ENCODE data around the gene DUSP16.

Gene DUSP16

DNA sequence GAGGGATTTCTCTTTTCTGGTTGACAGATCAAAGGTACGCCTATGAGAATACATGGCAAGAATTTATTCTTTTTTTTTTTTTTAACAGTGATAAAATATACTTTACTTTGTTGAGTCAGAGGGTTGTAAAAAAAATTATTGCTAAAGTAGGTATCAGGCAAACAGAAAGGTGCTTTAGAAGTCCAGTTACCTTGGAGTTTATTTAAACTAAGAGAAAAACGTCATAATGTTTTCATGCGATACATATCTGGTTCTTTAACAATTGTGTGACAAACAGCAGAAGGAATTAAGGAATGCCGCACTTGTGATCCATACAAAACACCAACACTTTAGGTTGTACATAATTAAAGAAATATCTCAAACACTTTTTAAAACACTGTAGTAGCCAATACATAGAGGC lies 111.6 kb downstream of the DUSP16 start:
- DNase-seq (ENCODE audit: insufficient read length) (no peak), FAIRE-seq (no peak)
- no peak for TF ChIP-seq POLR2A (IDR thresholded peaks at IDR 0.05; ENCODE audit: low read depth, low read length)
- TF ChIP-seq TAF1 (IDR thresholded peaks at IDR 0.05; ENCODE audit: borderline replicate concordance, low read depth, low read length) = no peak
- TF ChIP-seq POLR2AphosphoS5 (IDR thresholded peaks at IDR 0.05; ENCODE audit: low read depth, low read length) = no peak

DNA sequence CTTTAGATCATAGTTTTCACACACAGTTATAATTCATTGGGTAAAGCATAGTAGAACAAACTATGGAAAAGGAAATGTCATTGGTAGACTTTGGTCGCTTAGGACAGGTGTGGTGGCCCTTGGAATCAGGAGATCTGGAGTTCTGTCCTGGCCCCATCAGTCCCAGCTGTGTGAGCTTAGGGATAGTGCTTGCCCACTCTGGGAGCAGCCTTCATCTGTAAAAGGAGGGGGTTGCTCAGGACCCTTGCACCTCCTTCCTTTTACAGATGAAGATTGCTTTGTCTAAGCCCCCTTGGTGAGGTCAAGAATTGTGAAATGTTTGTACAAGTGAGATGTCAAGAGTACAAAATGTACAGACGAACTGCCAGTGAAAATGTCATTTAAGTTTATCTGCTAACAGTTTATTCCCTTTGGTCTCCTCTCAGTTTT lies 112.6 kb downstream of the DUSP16 start:
- no peak for DNase-seq (ENCODE audit: insufficient read length)
- TF ChIP-seq POLR2AphosphoS5 (IDR thresholded peaks at IDR 0.05; ENCODE audit: low read depth, low read length) = no peak
- TF ChIP-seq TAF1 (IDR thresholded peaks at IDR 0.05; ENCODE audit: borderline replicate concordance, low read depth, low read length) = no peak
- TF ChIP-seq POLR2A (IDR thresholded peaks at IDR 0.05; ENCODE audit: low read depth, low read length) = no peak
- FAIRE-seq = no peak

DNA sequence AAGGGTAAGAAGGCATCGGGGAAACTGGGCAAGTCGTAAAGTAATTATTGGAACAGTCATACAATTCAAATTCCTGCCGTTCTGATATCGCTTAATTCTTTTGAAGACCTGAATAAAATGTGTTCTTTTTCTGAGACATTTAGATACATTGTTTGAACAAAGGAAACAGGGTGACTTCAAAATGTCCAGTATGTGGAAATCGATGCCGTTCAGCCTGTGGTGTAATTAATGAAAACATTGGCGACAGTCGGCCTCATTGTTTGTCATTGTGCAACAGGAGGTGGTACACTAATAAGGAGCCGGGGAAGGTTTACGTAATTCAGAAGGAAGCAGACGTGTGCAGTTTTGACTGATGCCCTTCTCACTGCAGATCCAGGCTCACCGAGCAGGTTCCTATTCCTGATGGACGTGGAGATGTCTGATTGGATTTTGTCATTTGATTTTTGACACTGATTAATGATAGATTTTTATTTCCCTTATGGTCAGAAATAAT lies 113.1 kb downstream of the DUSP16 start:
- FAIRE-seq = no peak
- DNase-seq (ENCODE audit: insufficient read length) = no peak

DNA sequence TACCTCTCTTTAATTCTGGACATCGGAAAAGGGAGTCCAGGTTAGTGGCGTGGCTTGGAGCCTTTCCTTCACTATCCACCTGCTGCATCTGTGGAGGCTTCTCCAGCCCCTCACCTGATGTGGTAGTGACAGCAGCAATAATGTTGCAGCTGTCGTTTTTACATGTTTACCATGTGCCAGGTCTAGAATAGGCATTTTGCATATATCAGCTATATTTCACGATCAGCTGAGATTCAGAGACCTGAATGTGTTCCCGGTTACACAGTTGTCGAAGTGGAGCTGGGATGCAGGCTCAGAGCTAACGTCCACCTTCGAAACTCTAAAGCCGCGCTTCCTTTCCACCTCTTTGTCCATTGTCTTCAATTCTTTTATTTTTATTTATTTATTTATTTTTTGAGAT lies 114.8 kb downstream of the DUSP16 start:
- FAIRE-seq (no peak), DNase-seq (ENCODE audit: insufficient read length) (no peak)
- TF ChIP-seq POLR2A (IDR thresholded peaks at IDR 0.05; ENCODE audit: low read depth, low read length) (no peak), TAF1 (IDR thresholded peaks at IDR 0.05; ENCODE audit: borderline replicate concordance, low read depth, low read length) (no peak), POLR2AphosphoS5 (IDR thresholded peaks at IDR 0.05; ENCODE audit: low read depth, low read length) (no peak)

More for the DNA sequence above, 113.1 kb downstream of the DUSP16 start:
- no peak for TF ChIP-seq TAF1 (IDR thresholded peaks at IDR 0.05; ENCODE audit: borderline replicate concordance, low read depth, low read length)
- TF ChIP-seq POLR2AphosphoS5 (IDR thresholded peaks at IDR 0.05; ENCODE audit: low read depth, low read length) = no peak
- no peak for TF ChIP-seq POLR2A (IDR thresholded peaks at IDR 0.05; ENCODE audit: low read depth, low read length)

DNA sequence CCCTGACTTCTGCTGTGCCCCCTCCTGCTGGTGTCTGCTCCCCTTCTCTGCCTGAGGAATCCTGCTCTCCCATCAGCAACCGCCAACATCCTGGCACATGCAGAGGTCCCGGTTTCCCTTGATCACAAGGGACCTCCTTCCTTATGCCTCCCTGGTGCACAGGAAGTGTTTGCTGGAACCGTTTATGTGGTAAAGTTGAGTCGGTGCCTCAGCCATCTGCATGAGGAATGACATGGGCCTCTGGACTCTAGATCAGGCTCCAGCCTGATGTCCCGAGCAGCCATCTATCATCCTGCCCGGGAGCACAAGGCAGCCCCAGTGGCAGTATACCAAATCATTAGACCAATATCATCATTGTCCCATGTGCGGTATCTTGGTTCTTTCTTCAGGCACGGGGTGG lies 115.4 kb downstream of the DUSP16 start:
- no peak for FAIRE-seq
- DNase-seq (ENCODE audit: insufficient read length) = no peak
- no peak for TF ChIP-seq TAF1 (IDR thresholded peaks at IDR 0.05; ENCODE audit: borderline replicate concordance, low read depth, low read length)
- no peak for TF ChIP-seq POLR2AphosphoS5 (IDR thresholded peaks at IDR 0.05; ENCODE audit: low read depth, low read length)
- no peak for TF ChIP-seq POLR2A (IDR thresholded peaks at IDR 0.05; ENCODE audit: low read depth, low read length)

DNA sequence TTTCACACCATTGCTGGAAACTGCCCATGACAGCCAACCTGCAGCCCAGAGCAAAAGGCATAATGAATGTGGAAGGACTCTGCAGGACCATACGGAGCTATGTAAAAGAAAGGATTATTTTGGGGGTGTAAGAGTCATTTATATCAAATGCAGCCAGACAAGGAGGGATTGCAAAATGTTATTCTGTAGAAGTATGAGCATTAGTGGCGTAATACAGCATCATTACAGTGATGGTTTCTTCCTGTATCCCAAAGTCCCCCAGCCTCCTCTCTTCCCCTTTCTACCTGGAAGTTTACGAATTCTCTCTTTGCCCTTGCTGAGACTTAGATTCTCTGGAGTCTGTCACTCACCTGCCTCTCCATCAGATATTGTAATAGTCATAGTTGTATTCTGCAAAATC lies 115.9 kb downstream of the DUSP16 start:
- TF ChIP-seq TAF1 (IDR thresholded peaks at IDR 0.05; ENCODE audit: borderline replicate concordance, low read depth, low read length) (no peak), POLR2A (IDR thresholded peaks at IDR 0.05; ENCODE audit: low read depth, low read length) (no peak), POLR2AphosphoS5 (IDR thresholded peaks at IDR 0.05; ENCODE audit: low read depth, low read length) (no peak)
- no peak for DNase-seq (ENCODE audit: insufficient read length)
- FAIRE-seq = no peak

DNA sequence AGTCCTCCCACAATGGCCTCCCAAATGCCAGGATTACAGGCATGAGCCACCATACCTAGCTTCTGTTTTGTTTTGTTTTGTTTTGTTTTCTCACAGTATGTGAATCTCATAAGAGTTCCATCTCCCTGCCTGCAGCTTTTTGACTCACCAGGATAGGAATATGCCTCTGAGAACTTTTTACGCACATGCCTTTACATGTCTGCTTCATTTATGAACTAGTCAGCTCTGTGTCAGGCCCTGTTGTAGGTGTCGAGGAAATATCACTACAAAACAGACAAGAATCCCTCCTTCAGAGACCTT lies 116.8 kb downstream of the DUSP16 start:
- TF ChIP-seq POLR2A (IDR thresholded peaks at IDR 0.05; ENCODE audit: low read depth, low read length) (no peak), TAF1 (IDR thresholded peaks at IDR 0.05; ENCODE audit: borderline replicate concordance, low read depth, low read length) (no peak), POLR2AphosphoS5 (IDR thresholded peaks at IDR 0.05; ENCODE audit: low read depth, low read length) (no peak)
- FAIRE-seq (no peak), DNase-seq (ENCODE audit: insufficient read length) (no peak)

DNA sequence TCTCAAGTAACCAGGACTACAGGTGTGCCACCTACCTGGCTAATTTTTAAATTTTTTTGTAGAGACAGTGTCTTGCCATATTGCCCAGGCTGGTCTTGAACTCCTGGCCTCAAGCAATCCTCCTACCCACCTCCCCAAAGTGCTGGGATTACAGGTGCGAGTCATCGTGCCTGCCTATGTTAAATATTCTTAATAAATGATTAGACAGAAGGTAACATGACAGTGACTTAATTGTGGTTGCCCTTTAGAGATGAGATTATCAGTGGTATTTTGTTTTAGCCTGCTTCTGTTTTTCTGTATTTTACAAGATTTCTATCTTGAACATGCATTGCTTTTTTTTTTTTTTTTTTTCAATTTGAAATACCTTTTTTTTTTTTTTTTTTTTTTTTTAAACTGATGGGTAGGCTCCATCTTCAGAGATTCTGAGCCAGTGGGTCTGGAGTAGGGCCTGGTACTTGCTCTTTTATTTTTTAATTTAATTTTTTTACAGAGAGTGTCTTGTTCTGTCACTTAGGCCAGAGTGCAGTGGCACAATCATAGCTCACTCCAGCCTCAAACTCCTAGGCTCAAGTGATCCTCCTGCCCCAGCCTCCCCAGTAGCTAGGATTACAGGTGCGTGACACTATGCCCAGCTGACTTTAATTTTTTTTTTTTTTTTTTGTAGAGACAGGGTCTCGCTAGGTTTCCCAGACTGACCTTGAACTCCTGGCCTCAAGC lies 117.3 kb downstream of the DUSP16 start:
- TF ChIP-seq TAF1 (IDR thresholded peaks at IDR 0.05; ENCODE audit: borderline replicate concordance, low read depth, low read length) (no peak), POLR2AphosphoS5 (IDR thresholded peaks at IDR 0.05; ENCODE audit: low read depth, low read length) (no peak), POLR2A (IDR thresholded peaks at IDR 0.05; ENCODE audit: low read depth, low read length) (no peak)
- FAIRE-seq = no peak
- no peak for DNase-seq (ENCODE audit: insufficient read length)

DNA sequence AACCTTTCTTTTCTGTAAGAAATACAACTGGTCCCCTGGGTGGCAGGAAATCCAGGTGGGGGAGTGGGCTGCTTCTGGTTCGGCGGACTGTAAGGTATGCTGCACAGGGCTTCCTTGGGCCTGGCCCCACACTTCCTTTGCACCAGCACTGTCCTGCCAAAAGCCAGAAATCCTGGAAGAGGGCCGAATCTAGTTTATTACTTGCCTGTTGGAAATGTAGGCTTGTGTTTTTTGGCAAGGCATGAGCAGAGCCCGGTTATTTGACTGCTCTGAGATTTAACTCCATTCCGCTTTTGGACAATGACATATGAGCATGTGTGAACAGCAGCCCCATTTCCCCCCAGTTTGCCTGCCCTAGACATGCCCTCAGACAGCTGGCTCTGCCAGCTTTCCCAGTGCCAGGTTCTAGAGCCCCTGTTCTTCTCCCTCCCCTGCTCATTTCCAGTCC lies 119.2 kb downstream of the DUSP16 start:
- DNase-seq (ENCODE audit: insufficient read length) = no peak
- TF ChIP-seq POLR2AphosphoS5 (IDR thresholded peaks at IDR 0.05; ENCODE audit: low read depth, low read length) (no peak), POLR2A (IDR thresholded peaks at IDR 0.05; ENCODE audit: low read depth, low read length) (no peak), TAF1 (IDR thresholded peaks at IDR 0.05; ENCODE audit: borderline replicate concordance, low read depth, low read length) (no peak)
- no peak for FAIRE-seq

DNA sequence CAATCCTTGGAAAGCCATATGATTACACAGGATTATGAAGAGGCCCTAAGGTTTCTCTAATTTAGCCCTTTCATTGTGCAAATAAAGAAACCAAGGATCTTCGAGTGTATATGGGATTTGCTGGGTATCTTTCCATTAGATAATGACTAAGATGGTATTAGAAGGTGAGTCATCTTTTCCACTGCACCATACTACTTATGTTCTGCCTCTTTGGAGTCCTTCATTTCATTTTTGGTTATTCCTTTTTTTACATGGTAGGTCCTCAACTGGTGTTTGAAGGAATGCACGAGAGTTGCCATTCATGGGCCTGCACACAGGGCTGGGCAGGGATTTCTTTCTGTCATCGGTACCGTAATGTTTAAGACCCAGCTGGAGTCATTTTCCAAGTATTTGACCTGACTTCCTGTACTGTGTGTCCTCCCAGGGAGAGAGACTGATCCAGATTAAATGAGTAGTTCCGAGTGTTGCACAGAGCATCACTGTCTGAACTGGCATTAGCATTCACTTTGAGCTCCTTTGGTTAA lies 120.1 kb downstream of the DUSP16 start:
- FAIRE-seq (no peak), DNase-seq (ENCODE audit: insufficient read length) (no peak)

DNA sequence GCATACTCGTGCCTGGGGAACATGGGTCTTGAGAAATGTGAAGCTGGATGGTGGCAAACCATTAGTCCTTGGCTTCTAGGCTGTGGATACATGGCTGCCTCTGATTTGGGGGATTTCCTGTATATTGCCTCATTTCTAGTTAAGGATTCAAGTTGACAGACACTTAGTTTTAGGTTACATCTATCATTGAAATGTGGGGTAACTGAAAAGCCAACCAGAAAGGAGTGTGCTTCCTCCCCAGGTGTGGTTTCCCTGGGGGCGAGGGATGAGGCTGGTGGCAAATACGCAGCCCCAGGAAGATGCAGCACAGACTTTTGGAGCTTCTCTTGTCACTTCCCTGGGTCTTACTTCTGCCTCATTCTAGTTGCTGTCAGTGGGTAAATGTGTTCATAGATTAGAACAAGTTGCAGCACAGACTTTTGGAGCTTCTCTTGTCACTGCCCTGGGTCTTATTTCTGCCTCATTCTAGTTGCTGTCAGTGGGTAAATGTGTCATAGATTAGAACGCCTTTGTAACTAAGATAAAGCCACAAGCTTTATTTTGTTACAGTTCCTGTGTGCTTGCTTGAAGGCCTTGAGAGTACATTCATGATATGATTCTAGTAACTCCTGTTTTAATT lies 120.7 kb downstream of the DUSP16 start:
- FAIRE-seq (no peak), DNase-seq (ENCODE audit: insufficient read length) (no peak)
- TF ChIP-seq POLR2A (IDR thresholded peaks at IDR 0.05; ENCODE audit: low read depth, low read length) = no peak
- no peak for TF ChIP-seq TAF1 (IDR thresholded peaks at IDR 0.05; ENCODE audit: borderline replicate concordance, low read depth, low read length)
- TF ChIP-seq POLR2AphosphoS5 (IDR thresholded peaks at IDR 0.05; ENCODE audit: low read depth, low read length) = no peak

More for the DNA sequence above, 120.1 kb downstream of the DUSP16 start:
- TF ChIP-seq POLR2AphosphoS5 (IDR thresholded peaks at IDR 0.05; ENCODE audit: low read depth, low read length) = no peak
- no peak for TF ChIP-seq TAF1 (IDR thresholded peaks at IDR 0.05; ENCODE audit: borderline replicate concordance, low read depth, low read length)
- no peak for TF ChIP-seq POLR2A (IDR thresholded peaks at IDR 0.05; ENCODE audit: low read depth, low read length)

DNA sequence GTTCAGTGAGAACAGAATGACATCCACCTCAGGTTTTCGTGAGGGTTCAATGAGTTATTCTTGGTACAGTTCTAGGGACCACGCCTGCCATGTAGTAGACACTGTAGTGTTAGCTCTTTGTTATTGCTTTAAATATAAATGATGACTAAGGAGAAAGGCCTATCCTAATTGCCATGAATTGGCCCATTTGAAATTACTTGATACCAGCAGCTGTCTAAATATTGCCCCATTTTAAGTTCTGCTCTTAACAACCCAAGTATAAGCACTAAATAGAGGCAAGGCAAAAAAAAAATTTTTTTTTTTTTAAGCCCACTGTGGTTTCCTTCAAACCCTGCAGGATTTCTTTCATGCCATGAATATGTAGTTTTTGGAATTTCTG lies 121.2 kb downstream of the DUSP16 start:
- FAIRE-seq = no peak
- TF ChIP-seq POLR2A (IDR thresholded peaks at IDR 0.05; ENCODE audit: low read depth, low read length) (no peak), POLR2AphosphoS5 (IDR thresholded peaks at IDR 0.05; ENCODE audit: low read depth, low read length) (no peak), TAF1 (IDR thresholded peaks at IDR 0.05; ENCODE audit: borderline replicate concordance, low read depth, low read length) (no peak)

More for the DNA sequence above, 121.2 kb downstream of the DUSP16 start:
- DNase-seq (ENCODE audit: insufficient read length) = no peak

Measured in GM12892 (cell line).